Glutamatergic neuron (in vitro differentiated cells): Measurements from ENCODE around the gene C17orf100. TPM values are rescaled to one million over a fixed set of nuclear protein-coding genes. Genes with fewer than 3 reads are reported as not detected.

Experiments
- DNase-seq: peaks from one replicate; pipeline ENCODE4 v3.0.0; 2022
- H3K27ac Mint-ChIP-seq: one replicate; pipeline ENCODE4 v1.8.0; 2020; ENCODE audit warnings: mild to moderate bottlenecking, mixed read lengths, inconsistent platforms; ENCODE audit not compliant: unreplicated experiment
- H3K27me3 Mint-ChIP-seq: one replicate; pipeline ENCODE4 v1.8.0; 2020; ENCODE audit warnings: mild to moderate bottlenecking, moderate library complexity, mixed read lengths, inconsistent platforms; ENCODE audit not compliant: unreplicated experiment
- H3K36me3 Mint-ChIP-seq: one replicate; pipeline ENCODE4 v1.8.0; 2020; ENCODE audit warnings: mild to moderate bottlenecking, mixed read lengths, inconsistent platforms; ENCODE audit not compliant: unreplicated experiment
- H3K4me1 Mint-ChIP-seq: one replicate; pipeline ENCODE4 v1.8.0; 2020; ENCODE audit warnings: mild to moderate bottlenecking, low read depth, mixed read lengths, inconsistent platforms; ENCODE audit not compliant: unreplicated experiment
- H3K4me3 Mint-ChIP-seq: one replicate; pipeline ENCODE4 v1.8.0; 2020; ENCODE audit warnings: mild to moderate bottlenecking, mixed read lengths, inconsistent platforms; ENCODE audit not compliant: unreplicated experiment
- H3K9me3 Mint-ChIP-seq: one replicate; pipeline ENCODE4 v1.8.0; 2020; ENCODE audit warnings: mild to moderate bottlenecking, moderate library complexity, mixed read lengths, inconsistent platforms; ENCODE audit not compliant: unreplicated experiment
- total RNA-seq: library from RNA; stranded (reverse); fragmentation: NEBNext Ultra II Directional; extraction: Animal tissue kit (Norgen Biotek cat#: 25700); gene quantifications from one replicate; pipeline ENCODE4 v1.2.1, GENCODE V29; 2021; ENCODE audit not compliant: unreplicated experiment
- TF ChIP-seq, protein P1 (sequence below): fragments of 200-600 bp; sonication (generic); IDR thresholded peaks from one replicate; pipeline ENCODE4 v1.5.0; 2021; ENCODE audit not compliant: partially characterized antibody, unreplicated experiment

The C17orf100 gene
- total RNA-seq, 1 donor from 2014 or later, result 4.6 TPM

DNA sequence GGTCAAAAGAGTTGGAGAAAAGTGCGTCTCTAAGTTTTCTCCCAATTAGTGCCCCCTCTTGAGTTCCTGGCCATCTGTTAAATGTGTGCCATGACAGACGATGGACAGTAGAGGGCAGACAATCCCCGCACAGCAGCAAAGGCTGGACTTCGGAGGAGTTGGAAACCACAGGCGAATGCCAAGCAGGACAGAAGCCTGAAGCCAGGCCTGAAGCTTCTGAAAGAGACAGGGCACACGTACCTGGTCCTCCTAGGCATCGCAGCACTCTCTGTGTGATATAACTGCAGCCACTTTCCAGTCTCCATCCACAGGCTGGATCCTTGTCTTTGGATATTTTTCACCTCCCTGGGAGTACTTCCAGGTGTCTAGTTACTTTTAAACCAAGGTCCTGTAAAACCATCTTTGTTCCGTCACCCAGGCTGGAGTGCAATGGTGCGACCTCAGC, 14.5 kb downstream of the C17orf100 start:
- H3K36me3 Mint-ChIP-seq, result peaks cover 4% of the 10 kb centered on the region
- DNase-seq, result peak; percentile 75
- no peaks in the 10 kb centered on the region for H3K4me1 Mint-ChIP-seq
- H3K27me3 Mint-ChIP-seq, result peaks cover 10% of the 10 kb centered on the region
- H3K27ac Mint-ChIP-seq, result no peak overlapping the region
- TF ChIP-seq, protein P1, sequence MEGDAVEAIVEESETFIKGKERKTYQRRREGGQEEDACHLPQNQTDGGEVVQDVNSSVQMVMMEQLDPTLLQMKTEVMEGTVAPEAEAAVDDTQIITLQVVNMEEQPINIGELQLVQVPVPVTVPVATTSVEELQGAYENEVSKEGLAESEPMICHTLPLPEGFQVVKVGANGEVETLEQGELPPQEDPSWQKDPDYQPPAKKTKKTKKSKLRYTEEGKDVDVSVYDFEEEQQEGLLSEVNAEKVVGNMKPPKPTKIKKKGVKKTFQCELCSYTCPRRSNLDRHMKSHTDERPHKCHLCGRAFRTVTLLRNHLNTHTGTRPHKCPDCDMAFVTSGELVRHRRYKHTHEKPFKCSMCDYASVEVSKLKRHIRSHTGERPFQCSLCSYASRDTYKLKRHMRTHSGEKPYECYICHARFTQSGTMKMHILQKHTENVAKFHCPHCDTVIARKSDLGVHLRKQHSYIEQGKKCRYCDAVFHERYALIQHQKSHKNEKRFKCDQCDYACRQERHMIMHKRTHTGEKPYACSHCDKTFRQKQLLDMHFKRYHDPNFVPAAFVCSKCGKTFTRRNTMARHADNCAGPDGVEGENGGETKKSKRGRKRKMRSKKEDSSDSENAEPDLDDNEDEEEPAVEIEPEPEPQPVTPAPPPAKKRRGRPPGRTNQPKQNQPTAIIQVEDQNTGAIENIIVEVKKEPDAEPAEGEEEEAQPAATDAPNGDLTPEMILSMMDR, result peak; percentile 88
- no peaks in the 10 kb centered on the region for H3K9me3 Mint-ChIP-seq
- no peak overlapping the region for H3K4me3 Mint-ChIP-seq

DNA sequence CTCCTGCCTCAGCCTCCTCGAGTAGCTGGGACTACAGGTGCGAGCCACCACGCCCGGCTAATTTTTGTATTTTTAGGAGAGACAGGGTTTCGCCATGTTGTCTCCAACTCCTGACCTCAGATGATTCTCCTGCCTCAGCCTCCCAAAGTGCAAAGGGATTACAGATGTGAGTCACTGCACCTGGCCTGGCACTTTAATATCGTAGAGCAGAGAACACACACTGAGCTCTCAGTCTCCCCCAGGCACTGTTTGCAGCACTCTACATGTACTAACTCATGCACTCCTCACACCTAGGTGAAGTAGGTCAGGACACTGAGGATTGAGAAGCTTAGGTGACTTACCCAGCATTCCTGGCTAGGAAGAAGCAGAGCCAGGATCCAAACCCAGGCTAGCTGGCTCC, 15.0 kb downstream of the C17orf100 start:
- Mint-ChIP-seq H3K27ac (no peak overlapping the region), H3K27me3 (peaks cover 7% of the 10 kb centered on the region), H3K9me3 (no peaks in the 10 kb centered on the region), H3K36me3 (peaks cover 4% of the 10 kb centered on the region), H3K4me3 (no peak overlapping the region), H3K4me1 (no peaks in the 10 kb centered on the region)
- DNase-seq, result no peak
- TF ChIP-seq, protein P1, result no peak

DNA sequence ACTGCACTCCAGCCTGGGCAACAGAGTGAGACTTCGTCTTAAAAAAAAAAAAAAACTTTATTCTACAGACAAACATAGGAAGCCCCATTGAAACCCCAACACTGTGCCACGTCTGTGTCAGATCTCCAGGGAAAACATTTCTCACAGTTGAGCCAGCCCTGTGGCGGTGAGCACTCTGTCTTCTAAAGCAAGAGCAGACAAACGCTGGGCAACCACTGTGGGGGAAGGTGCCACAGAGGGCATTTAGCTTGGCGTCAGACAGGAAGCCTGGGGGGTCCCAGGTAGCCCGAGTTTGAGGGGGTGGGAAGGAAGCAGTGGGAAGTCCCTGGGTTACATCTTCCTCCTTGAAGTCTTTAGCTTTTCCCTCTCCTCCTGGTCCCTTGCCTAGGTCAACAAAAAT, 16.0 kb downstream of the C17orf100 start:
- Mint-ChIP-seq H3K4me3 (no peak overlapping the region), H3K9me3 (no peaks in the 10 kb centered on the region), H3K27me3 (peaks cover 6% of the 10 kb centered on the region), H3K4me1 (no peaks in the 10 kb centered on the region), H3K36me3 (peaks cover 4% of the 10 kb centered on the region), H3K27ac (no peak overlapping the region)
- DNase-seq, result no peak
- TF ChIP-seq, protein P1, result no peak

DNA sequence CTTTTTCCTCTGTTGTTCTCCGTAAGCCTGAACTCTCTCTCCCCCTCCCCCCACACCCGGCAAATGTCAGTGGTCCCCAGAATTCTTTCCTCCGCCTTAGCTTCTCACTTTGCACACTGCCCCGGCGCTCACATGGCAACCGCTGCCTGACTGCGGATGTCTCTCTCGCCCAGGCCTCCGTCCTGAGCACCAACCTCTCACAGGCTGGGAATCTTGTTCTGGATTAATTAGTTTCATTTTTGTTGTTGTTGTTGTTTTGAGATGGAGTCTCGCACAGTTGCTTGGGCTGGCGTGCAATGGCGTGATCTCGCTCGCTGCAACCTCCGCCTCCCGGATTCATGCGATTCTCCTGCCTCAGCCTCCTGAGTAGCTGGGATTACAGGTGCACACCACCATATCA, 16.7 kb downstream of the C17orf100 start:
- no peaks in the 10 kb centered on the region for H3K4me1 Mint-ChIP-seq
- no peaks in the 10 kb centered on the region for H3K9me3 Mint-ChIP-seq
- H3K4me3 Mint-ChIP-seq, result no peak overlapping the region
- TF ChIP-seq, protein P1, result no peak
- no peak for DNase-seq
- H3K27me3 Mint-ChIP-seq, result peaks cover 6% of the 10 kb centered on the region
- no peak overlapping the region for H3K27ac Mint-ChIP-seq
- peaks cover 4% of the 10 kb centered on the region for H3K36me3 Mint-ChIP-seq

DNA sequence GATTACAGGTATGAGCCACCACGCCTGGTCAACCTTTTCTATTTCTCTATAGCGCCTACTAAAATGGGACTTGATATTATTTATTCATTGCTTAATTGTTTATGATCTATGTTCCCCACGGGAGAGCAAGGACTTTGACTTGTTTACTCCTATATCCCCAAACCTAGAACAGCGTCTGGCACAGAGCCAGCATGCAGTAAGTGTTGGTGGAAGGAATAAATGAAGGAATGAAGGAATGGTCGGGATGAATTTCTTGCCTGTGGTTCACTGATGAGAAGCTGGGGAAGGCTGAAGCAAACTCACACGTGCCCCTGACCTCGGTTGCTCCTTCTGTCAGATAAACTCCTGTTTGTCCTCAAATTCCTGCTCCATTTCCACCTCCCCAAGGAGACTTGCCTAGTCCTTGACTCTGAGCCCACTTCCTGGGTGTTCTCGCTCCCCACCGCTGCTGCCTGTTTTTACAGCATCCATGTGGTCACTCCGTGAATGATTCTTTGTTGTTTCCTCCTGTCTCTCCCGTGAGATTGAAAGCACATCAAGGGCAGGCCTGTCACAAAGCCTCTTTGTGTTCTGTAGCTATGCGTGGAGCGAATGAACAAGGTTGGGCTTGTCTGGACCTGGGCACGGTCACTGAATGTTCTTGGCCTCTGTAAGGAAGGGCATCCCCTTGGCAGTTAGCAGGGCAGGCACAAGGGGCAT, 17.3 kb downstream of the C17orf100 start:
- no peaks in the 10 kb centered on the region for H3K9me3 Mint-ChIP-seq
- H3K27ac Mint-ChIP-seq, result no peak overlapping the region
- H3K4me1 Mint-ChIP-seq, result no peaks in the 10 kb centered on the region
- TF ChIP-seq, protein P1, result no peak
- H3K4me3 Mint-ChIP-seq, result no peak overlapping the region
- H3K27me3 Mint-ChIP-seq, result peaks cover 6% of the 10 kb centered on the region
- no peak for DNase-seq
- peaks cover 4% of the 10 kb centered on the region for H3K36me3 Mint-ChIP-seq
